Activated CD4-positive, alpha-beta T cell treated with anti-CD3 and anti-CD28 coated beads, Interleukin-2, amount 50 U/mL, for 1 hour (primary cell): ENCODE results near the gene MEPE.

Experiments used
- DNase-seq: peaks from one replicate; pipeline ENCODE4 v3.0.0-alpha.2; 2020

Gene MEPE

GRCh38 chr4:87832669-87833068 lies at the start of gene MEPE:
Gene MEPE (plus strand): TSS chr4:87832969. CDS start chr4:87834715, 1,746 bp downstream.
- DNase-seq, result no peak

GRCh38 chr4:87783781-87784180 lies 49.0 kb upstream of the MEPE start:
- no peak for DNase-seq

GRCh38 chr4:87785731-87786509 lies 46.8 kb upstream of the MEPE start:
- DNase-seq, result no peak

GRCh38 chr4:87799301-87800113 lies 33.3 kb upstream of the MEPE start, which contains the start of gene IBSP:
Gene IBSP (plus strand): TSS chr4:87799554. CDS start chr4:87802362, 2,808 bp downstream.
- no peak for DNase-seq

- no peak for DNase-seq
These were observed 29.9 kb upstream of the MEPE start for GRCh38 chr4:87802858-87803257.

GRCh38 chr4:87803421-87803820 lies 29.3 kb upstream of the MEPE start:
- no peak for DNase-seq

- DNase-seq, result no peak
These were observed 27.9 kb upstream of the MEPE start for GRCh38 chr4:87804871-87805270.

GRCh38 chr4:87805971-87806370 lies 26.8 kb upstream of the MEPE start:
- no peak for DNase-seq

- DNase-seq, result no peak
These were observed 26.2 kb upstream of the MEPE start for GRCh38 chr4:87806520-87806919.

GRCh38 chr4:87807402-87807801 lies 25.4 kb upstream of the MEPE start:
- no peak for DNase-seq

GRCh38 chr4:87811977-87812376 lies 20.8 kb upstream of the MEPE start:
- no peak for DNase-seq

GRCh38 chr4:87819281-87819919 lies 13.4 kb upstream of the MEPE start:
- DNase-seq, result no peak

GRCh38 chr4:87823200-87823599 lies 9.6 kb upstream of the MEPE start:
- no peak for DNase-seq

GRCh38 chr4:87823724-87824123 lies 9.0 kb upstream of the MEPE start:
- no peak for DNase-seq

- no peak for DNase-seq
These were observed 8.4 kb upstream of the MEPE start for GRCh38 chr4:87824352-87824751.

GRCh38 chr4:87834401-87834800 lies 1.6 kb downstream of the MEPE start:
- no peak for DNase-seq

- DNase-seq, result no peak
These were observed 2.4 kb downstream of the MEPE start for GRCh38 chr4:87835197-87835596.

- no peak for DNase-seq
These were observed 3.0 kb downstream of the MEPE start for GRCh38 chr4:87835743-87836142.

- no peak for DNase-seq
These were observed 5.4 kb downstream of the MEPE start for GRCh38 chr4:87838205-87838604.

- DNase-seq, result no peak
These were observed 6.3 kb downstream of the MEPE start for GRCh38 chr4:87838890-87839591.

- DNase-seq, result no peak
These were observed 6.8 kb downstream of the MEPE start for GRCh38 chr4:87839592-87839946.

- DNase-seq, result no peak
These were observed 7.4 kb downstream of the MEPE start for GRCh38 chr4:87840149-87840548.

- no peak for DNase-seq
These were observed 11.2 kb downstream of the MEPE start for GRCh38 chr4:87843936-87844335.
